Neuronal stem cell (in vitro differentiated cells): Measurements from ENCODE around the gene AUTS2.
"Not testable (repeated sequence)": the region's sequence is repeated elsewhere in the genome, so short reads cannot be mapped to it uniquely, and the experiment has no call there.

Experiments
- DNase-seq: peaks from one replicate; pipeline ENCODE4 v3.0.0-alpha.2; 2013; ENCODE audit warnings: low spot score
- H2AFZ ChIP-seq: one replicate; pipeline ENCODE4 v1.6.1; 2013; ENCODE audit warnings: mild to moderate bottlenecking, low read length, inconsistent platforms
- H2AK5ac ChIP-seq: 2 replicates; pipeline ENCODE4 v1.6.1; 2013; ENCODE audit warnings: low read depth, mild to moderate bottlenecking, inconsistent platforms, low read length, moderate library complexity, mixed read lengths
- H2BK120ac ChIP-seq: 2 replicates; pipeline ENCODE4 v1.6.1; 2013; ENCODE audit warnings: low read depth, mild to moderate bottlenecking, inconsistent platforms, low read length, moderate library complexity, mixed read lengths
- H2BK12ac ChIP-seq: one replicate; pipeline ENCODE4 v1.6.1; 2013; ENCODE audit warnings: low read length, inconsistent platforms
- H2BK15ac ChIP-seq: 2 replicates; pipeline ENCODE4 v1.6.1; 2013; ENCODE audit warnings: mild to moderate bottlenecking, low read length, inconsistent platforms, mixed read lengths
- H2BK5ac ChIP-seq: one replicate; pipeline ENCODE4 v1.6.1; 2013; ENCODE audit warnings: inconsistent platforms, mild to moderate bottlenecking, low read length, moderate library complexity
- H3K14ac ChIP-seq: one replicate; pipeline ENCODE4 v1.6.1; 2013; ENCODE audit warnings: low read length, inconsistent platforms
- H3K18ac ChIP-seq: 2 replicates; pipeline ENCODE4 v1.6.1; 2013; ENCODE audit warnings: low read length, inconsistent platforms
- H3K23ac ChIP-seq: 2 replicates; pipeline ENCODE4 v1.6.1; 2013; ENCODE audit warnings: low read depth, mild to moderate bottlenecking, mixed read lengths, low read length, inconsistent platforms; ENCODE audit not compliant: poor library complexity
- H3K27ac ChIP-seq: replicated peaks from 3 replicates; pipeline ENCODE4 v1.5.1; 2013; ENCODE audit warnings: low read length, inconsistent platforms
- H3K27me3 ChIP-seq, 3 experiments: 2 replicates each; pipeline ENCODE4 v1.6.1; 2013; ENCODE audit warnings: low read length in 3 of 3, mild to moderate bottlenecking in 2 of 3, inconsistent platforms in 1 of 3, low read depth in 1 of 3, mixed read lengths in 1 of 3, moderate library complexity in 1 of 3; ENCODE audit not compliant: control insufficient read depth in 3 of 3, insufficient read depth in 3 of 3
- H3K36me3 ChIP-seq, 2 donors: replicated peaks in 1 of 2; 2 replicates each; pipeline ENCODE4 v1.6.1; 2013; ENCODE audit warnings: low read length in 2 of 2; ENCODE audit not compliant: control insufficient read depth in 2 of 2, insufficient read depth in 2 of 2
- H3K4ac ChIP-seq: 2 replicates; pipeline ENCODE4 v1.6.1; 2013; ENCODE audit warnings: inconsistent platforms, mild to moderate bottlenecking, low read length, moderate library complexity
- H3K4me1 ChIP-seq, 2 donors: 1 replicate in 1 of 2; 2 replicates in 1 of 2; pipeline ENCODE4 v1.6.1; 2013; ENCODE audit warnings: low read length in 2 of 2, low read depth in 1 of 2; ENCODE audit not compliant: control insufficient read depth in 2 of 2, insufficient read depth in 1 of 2
- H3K4me2 ChIP-seq: one replicate; pipeline ENCODE4 v1.6.1; 2013; ENCODE audit warnings: mild to moderate bottlenecking, low read length, inconsistent platforms; ENCODE audit not compliant: insufficient read depth, poor library complexity, severe bottlenecking
- H3K4me3 ChIP-seq, 2 donors: 2 replicates each; pipeline ENCODE4 v1.5.1; 2013; ENCODE audit warnings: low read length in 2 of 2, mild to moderate bottlenecking in 2 of 2, inconsistent platforms in 1 of 2, moderate library complexity in 1 of 2
- H3K79me1 ChIP-seq: one replicate; pipeline ENCODE4 v1.6.1; 2013; ENCODE audit warnings: low read depth, mild to moderate bottlenecking, inconsistent platforms, low read length, moderate library complexity
- H3K9ac ChIP-seq: one replicate; pipeline ENCODE4 v1.6.1; 2013; ENCODE audit warnings: mild to moderate bottlenecking, low read depth, low read length, inconsistent platforms; ENCODE audit not compliant: poor library complexity
- H3K9me3 ChIP-seq, 2 donors: replicated peaks in 1 of 2; 2 replicates each; pipeline versions ENCODE3 to v1.6.1; 2013; ENCODE audit warnings: low read length in 2 of 2, mild to moderate bottlenecking in 2 of 2, inconsistent platforms in 1 of 2, low read depth in 1 of 2, mixed read lengths in 1 of 2, moderate library complexity in 1 of 2; ENCODE audit not compliant: control insufficient read depth in 2 of 2, insufficient read depth in 1 of 2
- H4K8ac ChIP-seq: one replicate; pipeline ENCODE4 v1.6.1; 2013; ENCODE audit warnings: low read depth, mild to moderate bottlenecking, inconsistent platforms, low read length, moderate library complexity
- H4K91ac ChIP-seq: one replicate; pipeline ENCODE4 v1.6.1; 2013; ENCODE audit warnings: low read length, low read depth, mild to moderate bottlenecking, inconsistent platforms; ENCODE audit not compliant: poor library complexity
- WGBS, 2 donors: extraction: QIAGEN DNeasy Blood & Tissue Kit; methylation state at CpG; one replicate each; pipeline ENCODE4 v1.1.7; 2013; ENCODE audit warnings: missing lambda C conversion rate in 2 of 2, mixed read lengths in 1 of 2; ENCODE audit not compliant: insufficient read length in 2 of 2, insufficient replicate concordance in 1 of 2; ENCODE audit errors: extremely low coverage in 2 of 2; 5-methylcytosine and 5-hydroxymethylcytosine counted together

Gene AUTS2

GRCh38 chr7:70645876-70646351 is 1047.6 kb downstream of the AUTS2 start:
- H3K27me3 ChIP-seq, result no peaks in the 10 kb centered on the region
- H4K8ac ChIP-seq, result no peak overlapping the region
- no peak overlapping the region for H2AFZ ChIP-seq
- H3K18ac ChIP-seq, result no peak overlapping the region
- no peak overlapping the region for H3K14ac ChIP-seq
- no peak overlapping the region for H3K4me3 ChIP-seq
- H3K79me1 ChIP-seq, result no peaks in the 10 kb centered on the region
- no peak overlapping the region for H2BK15ac ChIP-seq
- H3K4me2 ChIP-seq, result no peak overlapping the region
- H3K4ac ChIP-seq, result no peak overlapping the region
- no peaks in the 10 kb centered on the region for H3K36me3 ChIP-seq
- H3K27ac ChIP-seq, result no peak overlapping the region
- WGBS, 2 donors, result no CpG with 5 or more reads among the region's 10 CpGs
- H3K23ac ChIP-seq, result no peak overlapping the region
- H4K91ac ChIP-seq, result no peak overlapping the region
- no peak overlapping the region for H2BK12ac ChIP-seq
- peaks cover 14 to 15% of the 10 kb centered on the region in 2 donors for H3K4me1 ChIP-seq
- peaks cover 0 to 7% of the 10 kb centered on the region in 2 donors for H3K9me3 ChIP-seq
- no peak overlapping the region for H3K9ac ChIP-seq
- no peak overlapping the region for H2BK5ac ChIP-seq
- DNase-seq, result no peak
- no peak overlapping the region for H2AK5ac ChIP-seq
- H2BK120ac ChIP-seq, result no peak overlapping the region

DNA sequence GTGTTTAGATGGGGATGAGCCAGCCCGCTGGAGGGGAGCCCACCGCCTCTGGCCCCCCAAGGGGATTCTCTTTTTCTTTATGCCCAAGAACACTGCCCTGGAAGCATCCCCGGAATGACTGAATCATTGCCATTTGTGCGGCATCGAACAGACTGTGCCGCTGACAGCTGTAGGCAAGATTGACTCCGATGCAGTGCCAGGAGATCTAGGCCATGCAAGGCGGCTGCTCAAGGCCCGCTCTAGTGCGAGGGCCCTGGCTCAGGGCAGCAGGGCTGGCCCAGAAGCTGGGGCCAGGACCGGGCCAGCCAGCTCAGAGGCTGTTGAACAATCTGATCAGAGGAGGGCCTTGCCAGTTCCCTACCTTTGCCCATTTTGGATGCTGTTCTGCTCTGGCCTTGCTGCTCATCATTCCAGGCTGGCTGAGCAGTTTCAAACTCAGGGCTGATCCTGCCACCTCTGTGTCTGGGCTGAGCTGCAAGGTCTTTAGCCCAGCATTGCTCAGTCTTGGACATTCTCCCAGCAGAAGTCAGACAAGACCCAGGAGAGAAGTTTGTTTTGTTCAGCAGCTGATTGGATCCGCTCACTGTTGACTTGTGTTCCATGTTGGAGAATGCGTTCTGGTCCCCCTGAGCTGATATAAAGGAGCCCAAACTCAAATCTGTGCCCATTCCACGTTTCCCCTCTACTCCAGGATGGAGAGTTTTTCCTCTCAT is 1048.4 kb downstream of the AUTS2 start:
- Histone ChIP-seq H2BK12ac (no peak overlapping the region), H3K27ac (no peak overlapping the region), H2BK15ac (no peak overlapping the region), H2BK120ac (no peak overlapping the region), H4K91ac (no peak overlapping the region), H2BK5ac (no peak overlapping the region), H3K9me3 (peaks cover 0 to 4% of the 10 kb centered on the region in 2 donors), H3K36me3 (no peaks in the 10 kb centered on the region), H3K14ac (no peak overlapping the region), H4K8ac (no peak overlapping the region), H3K18ac (no peak overlapping the region), H2AFZ (no peak overlapping the region), H3K4me2 (no peak overlapping the region), H3K23ac (no peak overlapping the region), H3K79me1 (no peaks in the 10 kb centered on the region), H3K27me3 (no peaks in the 10 kb centered on the region), H3K4ac (no peak overlapping the region), H3K9ac (no peak overlapping the region), H2AK5ac (no peak overlapping the region), H3K4me1 (peaks cover 14 to 15% of the 10 kb centered on the region in 2 donors), H3K4me3 (no peak overlapping the region)
- DNase-seq, result no peak
- WGBS, 2 donors, result no CpG with 5 or more reads among the region's 14 CpGs

DNA sequence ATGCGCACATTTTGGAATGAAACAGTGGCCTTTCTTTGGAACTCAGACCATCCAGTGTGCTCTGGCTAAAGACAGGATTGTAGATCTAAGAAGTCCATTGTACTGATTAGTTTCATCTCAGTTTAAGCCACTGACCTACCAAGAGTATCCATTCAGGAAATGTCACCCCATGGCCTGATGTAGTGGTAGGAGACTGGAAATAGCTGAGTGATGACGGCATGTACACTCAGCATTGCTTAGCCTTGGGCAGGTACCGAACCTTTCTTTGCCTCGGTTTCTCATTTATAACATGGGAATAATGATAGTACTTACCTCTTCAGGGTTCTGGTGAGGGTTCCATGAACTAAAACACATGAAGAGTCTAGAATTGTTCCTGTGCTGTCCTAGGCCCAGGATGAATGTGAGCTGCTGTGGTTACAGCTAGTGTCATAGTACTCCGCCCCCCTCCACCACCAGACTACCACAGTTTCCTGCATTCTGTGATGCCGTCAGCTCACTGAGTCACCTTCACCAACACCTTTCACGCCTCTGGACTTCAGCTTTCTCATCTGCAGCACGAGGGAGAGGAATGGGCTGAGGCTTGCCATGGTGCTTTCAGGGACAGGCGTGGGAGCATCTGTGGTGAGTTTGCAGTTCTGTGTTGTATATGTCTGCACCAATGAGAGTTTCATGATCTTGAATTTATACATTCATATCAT is 1049.7 kb downstream of the AUTS2 start:
- DNase-seq, result no peak
- no peak overlapping the region for H4K8ac ChIP-seq
- H3K9me3 ChIP-seq, result no peaks in the 10 kb centered on the region
- no peak overlapping the region for H2BK12ac ChIP-seq
- H4K91ac ChIP-seq, result no peak overlapping the region
- peak overlapping the region; percentile 40 for H3K23ac ChIP-seq
- H3K18ac ChIP-seq, result peak overlapping the region; percentile 21
- no peak overlapping the region for H2AK5ac ChIP-seq
- peaks cover 14 to 15% of the 10 kb centered on the region in 2 donors for H3K4me1 ChIP-seq
- peak overlapping the region; percentile 57 for H3K14ac ChIP-seq
- H3K4ac ChIP-seq, result no peak overlapping the region
- H3K4me2 ChIP-seq, result no peak overlapping the region
- H3K4me3 ChIP-seq, result no peak overlapping the region
- no peak overlapping the region for H3K9ac ChIP-seq
- no peak overlapping the region for H2BK120ac ChIP-seq
- no peak overlapping the region for H2BK5ac ChIP-seq
- H3K27ac ChIP-seq, result no peak overlapping the region
- no peaks in the 10 kb centered on the region for H3K36me3 ChIP-seq
- WGBS, 2 donors, result no CpG with 5 or more reads among the region's 9 CpGs
- H2AFZ ChIP-seq, result no peak overlapping the region
- H2BK15ac ChIP-seq, result no peak overlapping the region
- no peaks in the 10 kb centered on the region for H3K79me1 ChIP-seq
- no peaks in the 10 kb centered on the region for H3K27me3 ChIP-seq

GRCh38 chr7:70648499-70648861 is 1050.2 kb downstream of the AUTS2 start:
- H3K18ac ChIP-seq, H4K91ac ChIP-seq, H2AK5ac ChIP-seq, H3K23ac ChIP-seq, H2BK15ac ChIP-seq, H3K4me2 ChIP-seq, H2BK120ac ChIP-seq, H3K36me3 ChIP-seq, H3K4me3 ChIP-seq, DNase-seq, H3K14ac ChIP-seq, H3K9me3 ChIP-seq, H2AFZ ChIP-seq, H3K4ac ChIP-seq, H2BK5ac ChIP-seq, H3K27me3 ChIP-seq, H4K8ac ChIP-seq, H3K79me1 ChIP-seq, H2BK12ac ChIP-seq, H3K9ac ChIP-seq, H3K27ac ChIP-seq: not testable (repeated sequence)
- no CpG with 5 or more reads among the region's 7 CpGs for WGBS, 2 donors
- peaks cover 14 to 15% of the 10 kb centered on the region in 2 donors for H3K4me1 ChIP-seq
